GM11168 (cell line): Measurements from ENCODE around the gene OAT.
"Not testable (repeated sequence)": the region's sequence is repeated elsewhere in the genome, so short reads cannot be mapped to it uniquely, and the experiment has no call there.

ENCODE experiments used
- in situ Hi-C: fragments of 300-500 bp; cut with MboI; formaldehyde crosslinking; loops from one replicate; pipeline ENCODE4 v1.12.0; 2022; ENCODE audit warnings: low sequenced_read_pairs; ENCODE audit not compliant: unreplicated experiment

OAT gene

DNA sequence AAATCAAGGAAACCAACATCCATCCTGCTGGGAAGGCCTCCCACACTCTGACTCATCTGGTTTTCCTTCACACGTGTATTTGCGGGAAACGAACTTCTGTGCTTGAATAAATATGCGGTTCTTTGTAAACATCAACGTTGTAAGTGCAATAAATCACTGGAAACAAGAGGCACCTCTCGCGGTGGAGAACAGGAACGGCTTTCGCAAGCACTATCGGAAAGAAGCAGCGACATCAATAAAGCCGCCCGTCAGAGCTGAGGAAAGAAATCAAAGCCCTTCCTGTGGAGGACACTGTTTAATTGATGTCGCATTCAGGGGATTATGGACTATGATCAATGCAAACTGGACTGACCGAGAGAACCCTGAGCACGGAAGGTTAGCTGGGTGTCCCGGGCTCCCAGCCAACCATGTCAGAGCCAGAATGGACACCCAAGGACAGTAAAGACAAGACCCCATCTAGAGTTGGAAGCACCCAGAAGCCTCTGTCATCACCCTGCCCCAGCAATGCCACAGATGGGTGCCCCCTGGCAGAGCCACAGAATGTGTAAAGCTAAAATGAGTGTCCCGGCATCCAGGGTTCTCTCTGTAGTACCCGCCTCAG lies 37.6 kb downstream of the OAT start:
- in situ Hi-C loops: loop anchor here (25.0 kb wide), 1 partner anchor 794 kb away; no protein-coding TSS in a partner anchor

DNA sequence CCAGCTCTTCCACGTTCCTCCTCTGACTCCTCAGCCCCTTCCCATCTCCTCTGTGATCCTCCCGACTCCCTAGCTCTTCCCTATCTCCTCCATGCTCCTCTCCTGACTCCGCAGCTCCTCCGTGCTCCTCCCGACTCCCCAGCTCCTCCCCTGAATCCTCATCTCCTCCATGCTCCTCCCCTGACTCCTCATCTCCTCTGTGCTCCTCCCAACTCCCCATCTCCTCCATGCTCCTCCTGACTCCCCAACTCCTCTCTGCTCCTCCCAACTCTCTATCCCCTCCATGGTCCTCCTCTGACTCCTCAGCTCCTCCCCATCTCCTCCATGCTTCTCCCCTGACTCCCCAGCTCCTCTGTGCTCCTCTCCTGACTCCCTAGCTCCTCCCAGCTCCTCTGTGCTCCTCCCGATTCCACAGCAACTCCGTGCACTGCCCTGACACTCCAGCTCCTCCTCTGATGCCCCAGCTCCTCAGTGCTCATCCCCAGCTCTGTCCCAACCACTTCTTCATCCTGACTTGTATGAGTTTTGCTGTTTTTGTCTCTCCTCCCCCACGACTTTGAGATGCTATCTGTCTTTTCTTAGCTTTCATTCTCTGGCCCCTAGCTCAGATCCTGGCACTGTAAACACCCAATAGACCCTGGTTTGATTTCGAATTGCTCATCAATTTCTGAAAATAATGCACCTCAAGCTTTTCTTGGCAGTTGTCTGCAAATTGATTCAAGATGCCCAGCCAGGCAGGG lies 38.3 kb downstream of the OAT start:
- in situ Hi-C loops: loop anchor here (25.0 kb wide), 1 partner anchor 793 kb away; no protein-coding TSS in a partner anchor

DNA sequence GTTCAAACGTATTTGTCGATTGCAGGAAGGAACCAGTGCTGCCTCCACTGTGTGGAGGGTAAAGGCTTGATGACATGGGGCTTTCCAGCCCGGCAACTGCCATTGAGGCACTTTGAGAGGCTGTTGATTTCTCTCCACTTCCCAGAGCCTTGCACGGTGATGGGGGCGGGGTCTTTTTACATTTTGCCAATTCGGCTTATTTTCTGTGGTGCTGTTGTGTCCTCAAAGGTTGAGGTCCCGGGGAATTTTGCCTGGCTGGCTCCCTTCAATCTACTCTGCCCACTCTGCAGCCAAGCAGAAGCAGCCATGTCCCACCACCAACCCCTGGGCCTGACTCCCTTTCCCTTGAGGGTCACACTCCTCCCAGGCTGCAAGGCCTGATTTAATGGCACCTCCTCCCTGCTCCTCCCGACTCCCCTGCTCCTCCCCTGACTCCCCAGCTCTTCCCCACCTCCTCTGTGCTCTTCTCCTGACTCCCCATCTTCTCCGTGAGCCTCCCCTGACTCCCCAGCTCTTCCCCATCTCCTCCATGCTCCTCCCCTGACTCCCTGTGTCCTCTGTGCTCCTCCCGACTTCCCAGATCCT lies 39.0 kb downstream of the OAT start:
- in situ Hi-C loops: loop anchor here (25.0 kb wide), 1 partner anchor 792 kb away; no protein-coding TSS in a partner anchor

DNA sequence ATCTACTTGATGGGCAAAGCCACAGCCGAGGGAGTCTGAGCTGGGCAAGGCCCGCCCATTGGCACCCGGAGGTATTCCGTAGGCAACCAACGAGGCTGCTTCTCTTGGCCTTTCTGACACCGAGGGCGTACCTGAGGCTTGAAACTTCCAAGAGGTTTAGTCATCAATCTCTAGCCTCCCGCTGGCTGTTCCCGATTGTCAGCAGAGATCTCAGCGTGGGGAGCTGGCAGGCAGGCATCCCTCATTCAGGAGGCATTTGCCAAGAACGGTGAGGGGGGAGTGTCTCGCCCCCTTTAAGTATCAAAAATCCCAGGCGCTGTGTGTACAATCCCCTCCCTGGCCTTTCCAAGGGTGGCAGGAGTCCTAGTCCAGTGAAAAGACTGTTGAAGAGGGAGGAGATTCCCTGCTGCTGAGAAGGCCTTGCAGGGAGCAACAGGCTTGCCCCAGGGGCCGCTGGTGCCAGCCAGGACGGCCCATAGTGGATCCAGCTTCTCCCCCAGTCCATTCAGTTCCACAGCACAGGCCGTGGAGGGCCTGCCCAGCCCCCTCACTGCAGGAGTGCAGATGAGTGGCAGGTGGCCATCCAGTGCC lies 39.7 kb downstream of the OAT start:
- in situ Hi-C loops: loop anchor here (25.0 kb wide), 1 partner anchor 792 kb away; no protein-coding TSS in a partner anchor

DNA sequence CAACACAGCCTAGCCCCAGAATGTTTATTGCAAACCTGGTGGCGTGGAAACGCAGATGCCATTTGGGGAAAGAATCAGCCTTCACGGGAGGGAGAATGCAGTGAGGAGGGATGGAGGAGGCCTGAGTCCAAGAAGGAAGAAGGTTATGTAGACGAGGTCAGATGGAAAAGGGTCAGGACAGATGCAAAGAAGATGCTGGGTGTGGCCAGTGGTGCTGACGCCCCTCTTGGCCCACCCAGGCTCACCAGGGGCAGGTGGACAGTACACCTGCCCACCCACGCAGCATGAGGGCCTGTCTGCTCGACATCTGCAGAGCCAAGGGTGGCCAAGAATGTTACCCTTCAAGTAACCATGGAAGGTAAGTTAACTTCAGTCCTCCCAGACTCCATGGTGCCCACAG lies 40.5 kb downstream of the OAT start:
- in situ Hi-C loops: loop anchor here (25.0 kb wide), 1 partner anchor 791 kb away; no protein-coding TSS in a partner anchor

DNA sequence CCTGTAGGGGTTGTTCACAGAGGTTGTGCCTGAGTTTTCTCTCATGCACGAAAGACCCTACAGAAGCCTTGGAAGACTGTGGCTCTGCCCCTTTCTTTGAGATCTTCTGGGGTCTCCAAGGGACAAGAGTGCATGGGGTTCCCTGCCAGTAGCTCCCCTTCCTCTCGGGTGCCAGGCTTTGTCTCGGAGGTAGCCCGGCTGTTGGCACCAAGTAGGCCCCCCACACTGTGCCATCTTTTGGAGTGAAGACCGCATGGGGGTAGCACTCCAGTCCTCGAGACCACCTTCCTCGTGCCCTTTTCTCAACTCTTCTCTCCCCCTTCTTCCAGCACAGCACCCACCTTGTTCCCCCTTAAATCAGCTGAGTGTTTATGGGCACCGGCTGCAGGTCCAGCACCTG lies 41.6 kb downstream of the OAT start:
- in situ Hi-C loops: loop anchor here (25.0 kb wide), 1 partner anchor 790 kb away; no protein-coding TSS in a partner anchor

DNA sequence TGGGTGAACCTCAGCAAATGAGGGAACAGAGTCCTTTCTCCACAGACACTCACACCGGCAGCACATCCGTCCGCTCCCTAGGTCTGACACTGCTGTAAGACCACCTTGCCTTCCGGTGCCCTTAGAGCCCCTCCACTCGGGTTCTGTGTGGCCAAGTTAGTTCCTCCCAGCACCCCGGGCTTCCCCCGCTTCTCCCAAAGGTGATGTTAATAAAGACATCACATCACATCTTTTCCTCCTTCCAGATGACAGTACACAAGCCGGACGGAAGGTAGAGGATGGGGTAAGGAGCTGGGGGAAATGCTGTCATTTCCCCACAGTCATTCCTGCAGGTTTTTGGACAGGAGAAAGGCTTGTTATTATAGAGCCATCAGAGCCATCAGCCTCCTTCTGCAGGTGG lies 42.3 kb downstream of the OAT start:
- in situ Hi-C loops: loop anchor here (25.0 kb wide), 1 partner anchor 789 kb away; no protein-coding TSS in a partner anchor

DNA sequence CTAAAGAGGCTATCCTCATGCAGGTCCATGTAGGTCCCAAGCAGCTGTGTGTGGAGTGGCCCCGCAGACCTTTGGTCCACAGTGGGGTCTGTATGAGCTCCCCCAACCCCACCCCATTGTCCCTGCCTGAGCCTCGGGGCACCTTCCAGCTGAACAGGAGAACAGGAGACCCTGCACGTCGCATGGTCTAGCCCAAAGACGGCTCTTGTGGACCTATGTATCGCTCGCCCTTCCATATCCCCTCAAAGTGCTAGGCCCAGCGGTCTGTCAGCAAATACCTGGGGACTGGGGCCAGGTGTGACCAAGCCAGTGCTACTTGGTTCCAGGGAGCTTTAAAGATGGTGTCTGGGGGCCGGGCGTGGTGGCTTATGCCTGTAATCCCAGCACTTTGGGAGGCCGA lies 43.0 kb downstream of the OAT start:
- in situ Hi-C loops: loop anchor here (25.0 kb wide), 1 partner anchor 788 kb away; no protein-coding TSS in a partner anchor

DNA sequence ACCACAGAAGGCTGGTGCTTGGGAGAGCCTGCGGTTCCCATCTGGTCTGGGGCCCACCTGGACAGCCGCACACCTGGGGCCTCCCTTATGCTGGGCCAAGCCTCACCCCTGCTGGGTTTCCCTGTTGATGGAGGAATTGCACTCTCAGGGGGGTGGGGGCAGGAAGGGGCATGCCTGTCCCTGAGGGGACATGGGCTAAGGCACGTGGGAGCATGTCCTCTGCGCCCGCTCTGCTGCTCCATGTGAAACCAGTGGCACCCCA lies 43.4 kb downstream of the OAT start:
- in situ Hi-C loops: loop anchor here (25.0 kb wide), 1 partner anchor 788 kb away; no protein-coding TSS in a partner anchor

DNA sequence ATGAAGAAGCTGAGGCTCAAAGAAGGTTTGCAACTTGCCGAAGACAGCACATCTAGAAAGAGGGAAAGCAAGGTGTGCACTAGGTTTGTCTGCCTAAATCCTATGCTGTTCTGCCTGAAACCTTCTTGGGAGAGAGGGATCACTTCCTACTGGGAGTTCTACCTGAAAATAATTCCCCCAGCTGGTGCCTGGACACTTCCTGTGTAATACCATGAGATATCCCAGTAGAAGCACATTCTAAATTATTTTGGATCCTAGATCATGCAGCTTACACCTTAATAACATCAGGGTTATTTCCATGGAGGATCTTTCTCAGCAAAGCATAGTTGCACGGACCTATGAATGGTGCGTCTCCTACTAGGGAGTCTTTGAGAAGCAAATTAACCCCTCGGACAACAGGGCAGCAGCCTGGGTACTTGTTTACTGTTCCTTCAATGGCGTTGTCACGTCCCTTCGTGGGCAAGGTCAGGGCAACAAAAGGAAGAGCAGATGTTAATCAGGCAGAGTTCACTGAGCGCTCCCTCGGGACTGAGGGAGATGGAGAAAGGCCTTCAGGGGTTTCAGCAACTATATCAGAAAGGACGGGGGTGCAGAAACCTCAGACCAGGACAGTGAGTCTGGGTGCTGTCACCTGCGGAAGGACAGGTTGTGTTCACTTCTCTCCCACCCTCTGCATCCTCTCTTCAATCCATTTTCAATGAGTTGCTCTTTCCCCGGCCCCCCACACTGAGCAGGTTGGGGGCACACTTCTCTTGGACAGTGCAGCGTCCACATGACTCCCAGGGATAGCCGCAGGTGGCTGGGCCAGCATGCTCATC lies 44.0 kb downstream of the OAT start:
- in situ Hi-C loops: loop anchor here (25.0 kb wide), 1 partner anchor 787 kb away; no protein-coding TSS in a partner anchor

DNA sequence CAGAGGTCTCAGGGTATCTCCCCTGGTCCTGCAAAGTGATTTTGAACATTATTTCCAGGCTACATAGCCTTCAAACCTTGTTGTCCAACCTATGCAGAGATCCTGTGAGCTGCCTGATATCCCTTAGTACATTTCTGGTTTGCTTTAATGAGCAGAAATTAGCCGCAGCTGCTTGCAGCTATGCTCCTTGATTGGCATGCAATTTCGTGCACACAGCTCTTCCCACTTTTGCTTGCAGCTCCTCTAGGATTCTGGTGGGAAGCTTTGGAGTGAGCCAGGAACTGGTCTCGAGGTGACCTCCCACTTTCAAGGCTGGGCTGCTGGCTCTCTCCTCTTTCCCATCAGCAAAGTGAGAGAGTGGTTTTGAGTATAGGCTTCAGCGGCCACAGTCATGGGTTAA lies 45.8 kb downstream of the OAT start:
- in situ Hi-C loops: no loop called here

DNA sequence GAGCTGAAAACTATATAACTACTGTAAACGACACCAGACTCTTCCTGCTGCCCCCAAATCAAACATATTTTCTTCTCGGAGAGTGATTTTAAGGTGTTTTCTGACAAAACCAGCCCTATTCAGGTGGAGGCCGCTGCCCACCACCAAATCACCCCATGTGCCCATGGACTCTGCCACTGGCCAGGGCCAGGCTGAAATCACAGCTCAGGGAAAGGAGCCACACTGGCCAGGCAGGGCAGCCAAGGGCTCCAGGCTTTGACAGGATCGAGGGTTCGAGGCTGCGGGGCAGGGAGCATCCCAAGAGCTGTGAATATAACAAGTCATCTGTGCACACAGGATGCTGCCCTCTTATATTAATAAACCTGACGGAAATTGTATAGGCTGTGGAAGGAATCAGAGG lies 48.3 kb downstream of the OAT start:
- in situ Hi-C loops: no loop called here

DNA sequence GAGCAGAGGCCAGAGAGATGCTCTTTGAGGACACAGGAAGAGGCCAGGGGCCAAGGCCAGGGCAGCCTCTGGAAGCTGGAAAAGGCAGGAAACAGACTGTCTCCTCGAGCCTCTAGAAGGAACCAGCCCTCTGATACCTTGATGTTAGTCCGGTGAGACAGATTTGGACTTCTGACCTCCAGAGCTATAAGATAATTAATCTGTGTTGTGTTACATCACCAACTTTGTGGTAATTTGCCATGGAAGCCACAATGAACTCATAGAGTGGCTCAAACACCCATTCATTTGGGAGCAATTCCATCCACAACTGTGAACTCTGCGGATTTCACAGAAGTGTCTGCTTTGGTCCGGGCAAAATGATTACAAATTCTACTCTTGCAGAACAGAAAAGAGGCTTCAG lies 48.7 kb downstream of the OAT start:
- in situ Hi-C loops: no loop called here

DNA sequence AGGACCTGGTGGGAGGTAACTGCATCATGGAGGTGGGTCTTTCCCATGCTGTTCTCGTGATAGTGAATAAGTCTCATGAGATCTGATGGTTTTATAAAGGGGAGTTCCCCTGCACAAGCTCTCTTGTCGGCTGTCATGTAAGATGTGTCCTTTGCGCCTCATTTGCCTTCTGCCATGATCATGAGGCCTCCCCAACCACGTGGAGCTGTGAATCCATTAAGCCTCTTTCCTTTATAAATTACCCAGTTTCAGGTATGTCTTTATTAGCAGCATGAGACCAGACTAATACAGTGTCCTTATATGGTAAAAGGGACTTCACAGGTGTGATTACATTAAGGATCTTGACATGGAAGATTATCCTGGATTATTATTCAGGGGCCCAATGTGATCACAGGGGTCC lies 49.2 kb downstream of the OAT start:
- in situ Hi-C loops: not testable (repeated sequence)

DNA sequence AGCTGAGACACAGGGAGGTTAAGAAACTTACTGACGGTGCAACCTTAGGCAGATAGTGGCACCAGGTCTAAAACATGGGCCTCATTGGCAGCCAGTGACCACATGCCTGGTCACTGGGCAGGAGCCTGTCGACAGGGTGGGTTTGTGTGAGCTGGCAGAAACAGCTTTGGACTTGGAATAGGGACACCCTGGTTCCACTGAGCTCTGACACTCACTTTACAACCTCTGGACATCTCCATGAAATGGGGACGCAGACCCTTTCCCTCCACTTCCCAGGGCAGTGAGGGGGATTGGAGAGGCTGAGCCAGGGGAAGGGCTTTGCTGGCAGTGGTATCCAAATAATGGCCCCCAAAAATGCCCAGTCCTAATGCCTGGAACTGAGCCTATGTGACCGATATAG lies 49.7 kb downstream of the OAT start:
- in situ Hi-C loops: no loop called here

DNA sequence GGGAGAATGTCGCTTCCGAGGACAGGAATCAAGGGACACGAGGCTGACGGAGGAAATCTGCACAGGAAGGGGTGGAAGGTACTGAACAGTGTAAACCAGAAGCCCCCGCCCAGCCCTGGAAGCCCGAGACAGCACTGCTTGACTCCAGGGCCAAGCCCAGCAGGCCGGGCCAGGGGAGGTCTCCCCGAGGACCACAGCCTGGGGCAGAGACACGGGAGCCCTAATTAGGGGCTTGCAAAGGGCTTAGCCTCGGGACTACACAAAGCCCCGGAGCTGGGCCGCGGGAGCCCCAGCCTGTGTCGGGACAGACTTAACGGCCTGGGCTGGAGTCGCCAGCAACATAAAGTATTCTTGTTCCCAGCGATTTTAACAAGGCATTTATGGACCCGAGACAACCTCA lies 50.8 kb downstream of the OAT start:
- in situ Hi-C loops: no loop called here

DNA sequence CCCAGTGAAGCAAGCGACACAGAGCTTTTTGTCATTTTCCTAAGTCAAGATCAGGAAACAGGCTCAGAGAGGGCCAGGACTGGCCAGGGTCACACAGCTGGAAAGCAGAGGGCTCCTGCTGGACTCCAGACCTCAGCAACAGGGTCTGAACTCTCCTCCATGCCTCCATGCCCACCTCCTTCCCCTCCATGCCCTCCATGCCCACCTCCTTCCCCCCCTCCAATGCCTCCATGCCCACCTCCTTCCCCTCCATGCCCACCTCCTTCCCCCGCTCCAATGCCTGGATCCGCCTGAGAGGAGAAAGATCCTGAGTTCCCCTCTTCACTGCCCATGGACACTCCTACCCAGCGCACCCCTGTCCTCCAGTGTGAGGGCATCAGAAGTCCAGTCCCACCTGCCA lies 51.3 kb downstream of the OAT start:
- in situ Hi-C loops: no loop called here

DNA sequence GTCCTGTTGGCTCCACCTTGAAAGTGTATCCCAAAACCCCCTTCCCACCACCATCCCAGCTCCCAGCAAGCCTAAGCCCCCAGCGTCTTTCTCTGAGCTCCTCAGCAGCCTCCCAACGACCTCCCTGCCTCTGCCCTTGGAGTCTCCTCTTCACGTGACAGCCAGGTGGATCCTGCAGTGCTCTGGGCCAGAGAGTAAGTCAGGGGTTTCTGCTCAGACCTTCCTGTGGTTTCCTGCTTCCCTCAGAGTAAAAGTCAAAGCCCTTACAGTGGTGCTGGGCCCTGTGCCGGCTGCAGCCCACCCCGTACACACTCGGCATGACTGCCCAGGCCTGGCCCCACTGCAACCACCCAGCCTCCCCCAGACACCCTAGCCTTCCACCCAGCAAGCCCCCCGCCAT lies 51.9 kb downstream of the OAT start:
- in situ Hi-C loops: no loop called here

DNA sequence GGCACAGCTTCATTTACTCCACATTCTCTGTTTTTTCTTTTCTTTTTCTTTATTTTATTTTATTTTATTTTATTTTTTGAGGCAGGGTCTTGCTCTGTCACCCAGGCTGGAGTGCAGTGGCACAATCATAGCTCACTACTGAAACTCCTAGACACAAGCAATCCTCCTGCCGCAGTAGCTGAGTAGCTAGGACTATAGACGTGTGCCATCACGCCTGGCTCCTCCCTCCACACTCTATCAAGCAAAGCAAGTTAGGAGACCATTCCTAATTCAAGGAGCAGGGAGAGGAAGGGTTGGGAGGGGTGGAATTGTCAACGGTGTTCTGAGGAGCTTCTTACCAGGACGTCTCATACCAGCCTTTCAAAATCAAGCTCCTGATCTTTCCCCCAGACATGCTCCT lies 52.4 kb downstream of the OAT start:
- in situ Hi-C loops: no loop called here

DNA sequence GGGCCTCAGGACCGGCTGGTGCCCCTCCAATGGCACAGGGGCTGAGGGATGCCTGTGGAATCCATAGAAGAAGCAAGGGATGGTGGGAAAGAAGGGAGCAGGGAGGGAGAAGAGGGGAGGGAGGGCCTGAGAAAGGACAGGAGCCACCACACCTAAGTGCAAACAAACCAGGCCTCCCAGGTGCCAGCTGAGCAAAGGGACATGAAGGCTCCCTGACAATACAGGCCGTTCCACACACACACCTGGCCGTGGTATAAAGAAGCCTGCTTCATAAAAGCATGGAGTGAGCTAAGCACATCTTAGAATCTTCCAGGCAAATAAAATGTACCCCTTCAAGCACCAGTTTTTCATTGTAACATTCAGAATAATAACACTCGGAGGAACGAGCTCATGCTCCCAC lies 54.0 kb downstream of the OAT start:
- in situ Hi-C loops: no loop called here
